Stimulated activated CD4-positive, alpha-beta T cell treated with anti-CD3 and anti-CD28 coated beads, Interleukin-4, amount 100 ng/mL, for 1 hour (primary cell): ENCODE data around the gene CNGA2.
"Not testable (repeated sequence)": the region's sequence is repeated elsewhere in the genome, so short reads cannot be mapped to it uniquely, and the experiment has no call there.

ENCODE experiments used
- DNase-seq: peaks from one replicate; pipeline ENCODE4 v3.0.0-alpha.2; 2020

Gene CNGA2

GRCh38 chrX:151734446-151734845 is at the start of gene CNGA2:
Gene CNGA2, plus strand, starts transcription at chrX:151734746. Its CDS starts 3,738 bp downstream, at chrX:151738484.
- no peak for DNase-seq

- DNase-seq, result no peak
Measured at GRCh38 chrX:151687635-151688034, 46.9 kb upstream of the CNGA2 start.

GRCh38 chrX:151688695-151689094 is 45.9 kb upstream of the CNGA2 start:
- no peak for DNase-seq

GRCh38 chrX:151692825-151693224 is 41.7 kb upstream of the CNGA2 start:
- DNase-seq, result no peak

GRCh38 chrX:151694121-151694520 is 40.4 kb upstream of the CNGA2 start:
- no peak for DNase-seq

- no peak for DNase-seq
Measured at GRCh38 chrX:151694661-151695582, 39.6 kb upstream of the CNGA2 start, which contains the start of gene PRRG3. Gene PRRG3, plus strand, starts transcription at chrX:151695458. Its CDS starts 3,357 bp downstream, at chrX:151698815.

GRCh38 chrX:151695583-151696340 is 38.8 kb upstream of the CNGA2 start:
- DNase-seq, result no peak

GRCh38 chrX:151697082-151697481 is 37.5 kb upstream of the CNGA2 start:
- not testable (repeated sequence) for DNase-seq

- DNase-seq, result no peak
Measured at GRCh38 chrX:151697522-151697921, 37.0 kb upstream of the CNGA2 start.

- DNase-seq, result no peak
Measured at GRCh38 chrX:151698485-151698884, 36.1 kb upstream of the CNGA2 start.

GRCh38 chrX:151699746-151700145 is 34.8 kb upstream of the CNGA2 start:
- DNase-seq, result no peak

GRCh38 chrX:151700581-151700980 is 34.0 kb upstream of the CNGA2 start:
- DNase-seq, result no peak

GRCh38 chrX:151701071-151701470 is 33.5 kb upstream of the CNGA2 start:
- DNase-seq, result no peak

- DNase-seq, result no peak
Measured at GRCh38 chrX:151701531-151701930, 33.0 kb upstream of the CNGA2 start.

- no peak for DNase-seq
Measured at GRCh38 chrX:151702026-151702714, 32.4 kb upstream of the CNGA2 start.

- DNase-seq, result no peak
Measured at GRCh38 chrX:151702741-151703340, 31.7 kb upstream of the CNGA2 start.

GRCh38 chrX:151703487-151703886 is 31.1 kb upstream of the CNGA2 start:
- DNase-seq, result no peak

GRCh38 chrX:151704041-151704663 is 30.4 kb upstream of the CNGA2 start:
- no peak for DNase-seq

- no peak for DNase-seq
Measured at GRCh38 chrX:151708821-151709220, 25.7 kb upstream of the CNGA2 start.

- DNase-seq, result no peak
Measured at GRCh38 chrX:151710457-151710856, 24.1 kb upstream of the CNGA2 start.

GRCh38 chrX:151711154-151711553 is 23.4 kb upstream of the CNGA2 start:
- no peak for DNase-seq

- DNase-seq, result no peak
Measured at GRCh38 chrX:151711787-151712186, 22.8 kb upstream of the CNGA2 start.
